Gastrocnemius medialis (tissue), 4 donors: ENCODE data around the gene EGR4. TPM values are rescaled to one million over a fixed set of nuclear protein-coding genes. Genes with fewer than 3 reads are reported as not detected.
"Not testable (repeated sequence)": the region's sequence is repeated elsewhere in the genome, so short reads cannot be mapped to it uniquely, and the experiment has no call there.

Experiments used
- ATAC-seq, 2 donors: fragments of 150-250 bp; one replicate each; pipeline ENCODE4 v1.9.1; 2016
- DNase-seq, 2 donors: peaks; one replicate each; pipeline ENCODE4 v3.0.0-alpha.2; 2019
- H3K27ac ChIP-seq, 4 donors: fragments of 200-600 bp; sonication (generic); 1 replicate in 1 of 4; 2 replicates in 3 of 4; pipeline ENCODE4 v1.5.1; 2016 to 2018; ENCODE audit warnings: mild to moderate bottlenecking in 2 of 4, moderate library complexity in 1 of 4
- H3K27me3 ChIP-seq, 3 donors: fragments of 200-600 bp; sonication (generic) in 2 of 3; 1 replicate in 1 of 3; 2 replicates in 2 of 3; pipeline versions ENCODE4 v1.5.1 to v1.6.0; 2016 to 2019; ENCODE audit warnings: mild to moderate bottlenecking in 1 of 3, moderate library complexity in 1 of 3
- H3K36me3 ChIP-seq, 2 donors: fragments of 200-600 bp; sonication (generic) in 1 of 2; one replicate each; pipeline ENCODE4 v1.5.1; 2017 to 2018
- H3K4me1 ChIP-seq, 2 donors: fragments of 200-600 bp; sonication (generic) in 1 of 2; one replicate each; pipeline ENCODE4 v1.5.1; 2016 to 2017; ENCODE audit warnings: mild to moderate bottlenecking in 2 of 2
- H3K4me3 ChIP-seq, 4 donors: fragments of 200-600 bp; sonication (generic) in 3 of 4; 1 replicate in 1 of 4; 2 replicates in 3 of 4; pipeline ENCODE4 v1.5.1; 2016 to 2019; ENCODE audit warnings: mild to moderate bottlenecking in 2 of 4
- H3K9me3 ChIP-seq, 3 donors: fragments of 200-600 bp; sonication (generic) in 2 of 3; 1 replicate in 1 of 3; 2 replicates in 2 of 3; pipeline ENCODE4 v1.5.1; 2016 to 2019
- POLR2A ChIP-seq, 2 donors: fragments of 450-650 bp; IDR thresholded peaks; one replicate each; pipeline ENCODE4 v1.6.1; 2017; ENCODE audit warnings: antibody characterized with exemption in 2 of 2, mild to moderate bottlenecking in 2 of 2, moderate library complexity in 2 of 2
- in situ Hi-C, 4 donors: fragments of 200-750 bp; cut with MboI; loops; one replicate each; pipeline versions ENCODE4 v1.15.0 to v1.8.0; 2017; ENCODE audit warnings: low sequenced_read_pairs in 4 of 4
- intact Hi-C: fragments of 100-400 bp; cut with DNase I; formaldehyde crosslinking; loops from one replicate; pipeline ENCODE4 v1.15.1; 2023; ENCODE audit warnings: low total_unique reads
- total RNA-seq, 4 donors: library from RNA; depleted of rRNA; stranded (reverse); fragments of >200 nt; gene quantifications; one replicate each; pipeline versions ENCODE4 v1.1.0 to v1.2.3, GENCODE V29; 2016
- TF ChIP-seq, protein P1 (sequence below), 5 experiments: fragments of 450-650 bp in 3 of 5; fragments of 200-600 bp in 2 of 5; sonication (generic) in 2 of 5; IDR thresholded peaks in 4 of 5; conservative IDR thresholded peaks in 1 of 5; 1 replicate in 4 of 5; 2 replicates in 1 of 5; pipeline ENCODE4 v1.5.1; 2016 to 2019; ENCODE audit warnings: antibody characterized with exemption in 5 of 5, mild to moderate bottlenecking in 3 of 5, moderate library complexity in 3 of 5

EGR4 gene
- total RNA-seq, 4 donors from 2014 or later = not detected

DNA sequence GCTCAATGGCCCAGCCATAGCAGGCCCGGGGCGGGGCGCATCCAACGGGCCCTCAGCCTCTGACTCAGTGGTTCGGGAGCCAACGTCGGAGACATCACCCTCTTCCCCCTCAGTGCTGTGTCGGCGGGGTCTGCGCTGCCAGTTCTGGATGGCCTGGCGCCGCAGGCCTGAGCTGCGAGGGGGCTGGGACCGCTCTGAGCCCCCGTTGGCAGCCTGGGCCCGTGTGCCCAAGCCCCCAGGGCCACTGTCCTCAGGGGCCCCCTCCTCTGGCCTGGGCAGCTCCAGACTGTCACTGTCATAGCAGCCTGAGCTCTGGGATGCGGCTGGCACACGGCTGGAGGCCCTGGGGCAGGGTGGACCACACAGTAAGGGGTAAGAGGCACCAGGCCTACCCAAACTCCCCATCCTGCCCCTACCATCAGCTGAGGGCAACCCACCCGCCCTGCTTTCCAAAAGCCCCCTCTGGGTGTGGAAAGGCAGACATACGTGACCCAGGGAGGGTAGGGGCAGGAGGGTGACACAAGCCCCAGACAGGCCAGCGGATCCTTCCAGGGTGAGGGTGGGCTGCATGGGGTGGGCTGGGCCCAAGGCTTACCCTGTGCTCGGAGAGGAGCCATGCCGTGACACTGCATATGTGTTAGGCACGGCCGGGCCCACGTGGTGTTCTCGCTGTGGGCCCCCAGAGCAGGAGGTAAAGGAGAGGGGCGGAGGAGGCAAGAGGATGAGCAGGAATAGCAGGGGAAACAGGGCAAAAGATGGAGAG, 27.9 kb downstream of the EGR4 start:
- DNase-seq (no peak), ATAC-seq (no peak)
- in situ Hi-C loops = no loop called here
- intact Hi-C loops = no loop called here
- Histone ChIP-seq H3K4me3 (no peak overlapping the region), H3K9me3 (no peaks in the 10 kb centered on the region), H3K27ac (no peak overlapping the region), H3K27me3 (peaks cover 36 to 45% (median 43%) of the 10 kb centered on the region in 3 donors), H3K4me1 (no peaks in the 10 kb centered on the region), H3K36me3 (no peaks in the 10 kb centered on the region)
- TF ChIP-seq, protein P1, sequence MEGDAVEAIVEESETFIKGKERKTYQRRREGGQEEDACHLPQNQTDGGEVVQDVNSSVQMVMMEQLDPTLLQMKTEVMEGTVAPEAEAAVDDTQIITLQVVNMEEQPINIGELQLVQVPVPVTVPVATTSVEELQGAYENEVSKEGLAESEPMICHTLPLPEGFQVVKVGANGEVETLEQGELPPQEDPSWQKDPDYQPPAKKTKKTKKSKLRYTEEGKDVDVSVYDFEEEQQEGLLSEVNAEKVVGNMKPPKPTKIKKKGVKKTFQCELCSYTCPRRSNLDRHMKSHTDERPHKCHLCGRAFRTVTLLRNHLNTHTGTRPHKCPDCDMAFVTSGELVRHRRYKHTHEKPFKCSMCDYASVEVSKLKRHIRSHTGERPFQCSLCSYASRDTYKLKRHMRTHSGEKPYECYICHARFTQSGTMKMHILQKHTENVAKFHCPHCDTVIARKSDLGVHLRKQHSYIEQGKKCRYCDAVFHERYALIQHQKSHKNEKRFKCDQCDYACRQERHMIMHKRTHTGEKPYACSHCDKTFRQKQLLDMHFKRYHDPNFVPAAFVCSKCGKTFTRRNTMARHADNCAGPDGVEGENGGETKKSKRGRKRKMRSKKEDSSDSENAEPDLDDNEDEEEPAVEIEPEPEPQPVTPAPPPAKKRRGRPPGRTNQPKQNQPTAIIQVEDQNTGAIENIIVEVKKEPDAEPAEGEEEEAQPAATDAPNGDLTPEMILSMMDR (IDR thresholded peaks at IDR 0.05 in 4 of 5, conservative IDR thresholded peaks at IDR 0.05 in 1 of 5) = no peak
- no peak for TF ChIP-seq POLR2A (IDR thresholded peaks at IDR 0.05)

DNA sequence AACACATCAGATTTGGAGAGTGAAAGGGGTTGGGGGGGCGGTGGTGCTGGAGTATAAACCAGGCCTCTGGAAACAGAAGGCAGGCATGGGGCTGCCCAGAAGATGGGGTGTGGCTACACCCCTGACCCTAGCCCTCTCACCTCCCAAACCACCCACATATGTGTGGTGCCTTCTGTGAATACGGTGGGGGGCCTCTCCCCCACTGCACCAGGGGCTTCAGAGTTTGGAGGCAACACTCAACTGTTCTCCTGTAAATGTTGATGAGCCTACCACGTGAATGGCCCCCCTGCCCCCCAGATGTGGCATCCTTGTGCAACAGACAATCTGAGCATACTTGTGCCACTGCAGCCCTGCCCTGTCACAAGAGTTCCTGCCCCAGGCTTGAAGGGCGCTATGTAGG, 28.6 kb downstream of the EGR4 start:
- intact Hi-C loops = no loop called here
- Histone ChIP-seq H3K27ac (no peak overlapping the region), H3K9me3 (no peaks in the 10 kb centered on the region), H3K36me3 (no peaks in the 10 kb centered on the region), H3K4me1 (no peaks in the 10 kb centered on the region), H3K4me3 (no peak overlapping the region), H3K27me3 (peaks cover 31 to 41% (median 38%) of the 10 kb centered on the region in 3 donors)
- in situ Hi-C loops = no loop called here
- DNase-seq (no peak), ATAC-seq (no peak)
- TF ChIP-seq POLR2A (IDR thresholded peaks at IDR 0.05) = no peak
- TF ChIP-seq, protein P1 (IDR thresholded peaks at IDR 0.05 in 4 of 5, conservative IDR thresholded peaks at IDR 0.05 in 1 of 5) = no peak

DNA sequence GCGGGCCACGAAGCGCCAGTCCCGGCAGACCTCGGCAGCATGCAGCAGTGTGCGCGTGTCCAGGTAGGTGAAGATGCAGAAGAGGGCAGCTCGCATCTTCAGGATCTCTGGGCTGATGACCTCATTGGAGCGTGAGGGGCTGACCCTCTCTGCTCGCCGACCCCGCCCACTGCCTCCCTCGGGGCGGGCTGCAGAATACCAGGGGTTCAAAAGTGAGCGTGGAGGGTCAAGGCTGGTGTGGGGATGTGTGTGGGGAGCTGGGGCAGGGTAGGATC, 29.1 kb downstream of the EGR4 start:
- in situ Hi-C loops = no loop called here
- ATAC-seq (no peak), DNase-seq (no peak)
- Histone ChIP-seq H3K27ac (no peak overlapping the region), H3K9me3 (no peaks in the 10 kb centered on the region), H3K4me1 (no peaks in the 10 kb centered on the region), H3K36me3 (no peaks in the 10 kb centered on the region), H3K27me3 (peaks cover 31 to 37% (median 34%) of the 10 kb centered on the region in 3 donors), H3K4me3 (no peak overlapping the region)
- intact Hi-C loops = no loop called here
- TF ChIP-seq, protein P1 (IDR thresholded peaks at IDR 0.05 in 4 of 5, conservative IDR thresholded peaks at IDR 0.05 in 1 of 5) = no peak
- TF ChIP-seq POLR2A (IDR thresholded peaks at IDR 0.05) = no peak

DNA sequence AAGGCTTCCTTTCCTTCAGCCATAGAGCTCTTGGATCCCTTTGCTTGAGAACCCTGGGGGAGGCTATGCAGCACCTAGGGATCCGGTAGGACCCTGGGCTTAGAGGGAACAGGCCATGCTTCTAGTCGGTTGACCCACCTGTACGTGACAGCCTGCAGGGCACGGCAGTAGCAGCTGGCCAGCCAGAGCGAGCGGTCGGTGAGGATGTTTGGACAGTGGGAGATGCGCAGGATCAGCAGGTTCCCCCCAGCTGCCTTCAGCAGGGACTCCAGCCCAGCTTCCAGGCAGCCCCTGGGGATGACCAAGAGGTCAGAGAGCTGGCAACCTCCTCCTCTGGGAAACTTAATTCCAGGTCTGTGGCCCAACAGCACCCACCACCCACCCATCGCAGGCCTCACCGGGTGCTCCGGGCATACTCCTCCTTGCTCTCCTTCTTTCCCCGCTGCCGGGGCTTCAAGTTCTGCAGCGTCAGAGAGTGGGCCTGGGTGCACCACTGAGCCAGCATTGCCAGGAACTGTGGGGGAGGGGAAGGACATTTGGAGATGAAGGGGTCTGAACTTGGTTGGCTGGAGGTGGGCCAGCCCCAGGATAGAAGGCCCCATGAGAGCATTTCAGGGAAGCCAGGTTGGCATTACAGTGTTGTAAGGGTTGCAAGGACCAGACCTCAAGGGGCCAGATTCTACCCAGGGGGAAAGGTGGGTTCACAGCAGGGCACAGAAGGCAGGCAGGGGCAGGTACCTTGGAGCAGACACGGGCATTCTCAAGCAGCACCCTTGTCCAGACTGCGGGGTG, 29.6 kb downstream of the EGR4 start:
- H3K27me3 ChIP-seq = peaks cover 27 to 33% (median 30%) of the 10 kb centered on the region in 3 donors
- H3K36me3 ChIP-seq = no peaks in the 10 kb centered on the region
- no peak for DNase-seq
- intact Hi-C loops (no loop called here), in situ Hi-C loops (no loop called here)
- ATAC-seq = no peak
- H3K4me3 ChIP-seq = no peak overlapping the region
- no peaks in the 10 kb centered on the region for H3K9me3 ChIP-seq
- no peak overlapping the region for H3K27ac ChIP-seq
- no peak for TF ChIP-seq POLR2A (IDR thresholded peaks at IDR 0.05)
- TF ChIP-seq, protein P1 (IDR thresholded peaks at IDR 0.05 in 4 of 5, conservative IDR thresholded peaks at IDR 0.05 in 1 of 5) = no peak
- no peaks in the 10 kb centered on the region for H3K4me1 ChIP-seq

DNA sequence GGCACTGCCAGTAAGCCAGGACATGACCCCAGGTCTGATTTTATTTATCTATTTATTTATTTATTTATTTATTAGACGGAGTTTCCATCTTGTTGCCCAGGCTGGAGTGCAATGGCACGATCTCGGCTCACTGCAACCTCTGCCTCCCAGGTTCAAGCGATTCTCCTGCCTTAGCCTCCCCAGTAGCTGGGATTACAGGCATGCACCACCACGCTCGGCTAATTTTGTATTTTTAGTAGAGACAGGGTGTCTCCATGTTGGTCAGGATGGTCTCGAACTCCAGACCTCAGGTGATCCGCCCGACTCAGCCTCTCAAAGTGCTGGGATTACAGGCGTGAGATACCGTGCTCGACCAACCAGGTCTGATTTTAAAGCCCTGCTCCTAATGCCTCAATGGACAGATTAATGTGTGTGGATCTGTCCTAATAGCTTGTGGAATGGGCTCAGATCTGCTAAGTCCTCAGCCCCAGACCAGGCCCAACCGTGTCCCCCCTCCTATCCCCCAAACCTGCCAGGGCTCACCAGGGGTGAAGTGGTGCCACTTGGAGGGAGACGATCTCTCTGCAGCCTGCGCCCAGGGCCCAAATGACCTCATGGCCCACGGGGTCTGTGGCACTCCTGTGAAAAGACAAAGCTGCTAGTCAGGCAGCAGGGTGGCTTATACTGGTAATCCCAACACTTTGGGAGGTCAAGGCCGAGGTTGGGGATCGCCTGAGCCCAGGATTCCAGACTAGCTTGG, 30.5 kb downstream of the EGR4 start:
- H3K27me3 ChIP-seq = peaks cover 18 to 24% (median 22%) of the 10 kb centered on the region in 3 donors
- intact Hi-C loops, in situ Hi-C loops, H3K9me3 ChIP-seq, H3K27ac ChIP-seq, ATAC-seq, H3K36me3 ChIP-seq, H3K4me3 ChIP-seq, DNase-seq, H3K4me1 ChIP-seq: not testable (repeated sequence)
